NK-92 (cell line): ENCODE measurements around the gene IRX3.

ENCODE experiments used
- DNase-seq: peaks from one replicate; lab custom pipeline; 2025; ENCODE audit not compliant: unreplicated experiment; lab: John Stamatoyannopoulos, UW

Gene IRX3

DNA sequence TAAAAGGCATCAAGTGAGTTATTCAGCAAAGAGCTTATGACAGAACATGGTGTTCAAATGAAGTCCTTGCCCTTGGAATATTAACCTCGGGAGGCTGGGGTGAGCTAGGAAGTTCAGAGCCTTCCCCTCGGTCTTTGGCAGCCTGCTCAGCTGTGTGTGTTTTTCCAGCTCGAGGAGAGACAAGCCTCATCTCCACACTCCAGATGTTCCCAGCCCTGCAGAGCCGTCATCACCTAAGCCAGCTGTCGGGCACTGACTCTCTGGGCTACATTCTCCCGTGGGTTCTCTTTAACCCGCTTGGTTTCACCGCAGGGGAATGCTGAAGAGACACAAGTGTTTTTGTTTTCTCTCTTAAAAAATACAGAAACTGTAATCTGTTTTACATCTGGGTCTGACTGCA lies 47.1 kb downstream of the IRX3 start:
- DNase-seq: no peak

DNA sequence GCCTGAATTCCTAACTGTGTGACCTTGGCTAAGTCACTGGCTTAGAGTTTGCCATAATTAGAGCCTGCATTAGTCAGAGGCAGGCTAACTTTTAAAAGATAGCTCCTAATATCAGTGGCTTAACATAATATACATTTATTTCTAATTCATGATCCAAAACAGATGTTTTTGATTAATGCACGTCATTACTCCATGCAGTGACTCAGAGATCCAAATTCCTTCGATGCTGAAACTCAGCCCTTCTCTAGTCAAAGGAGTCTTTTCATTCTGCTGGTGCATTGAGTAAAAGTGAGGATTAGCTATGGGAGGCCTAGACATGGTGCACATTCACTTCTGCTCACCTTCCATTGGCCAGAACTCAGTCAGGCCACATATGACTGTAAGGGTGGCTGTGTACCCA lies 49.8 kb downstream of the IRX3 start:
- DNase-seq: no peak

DNA sequence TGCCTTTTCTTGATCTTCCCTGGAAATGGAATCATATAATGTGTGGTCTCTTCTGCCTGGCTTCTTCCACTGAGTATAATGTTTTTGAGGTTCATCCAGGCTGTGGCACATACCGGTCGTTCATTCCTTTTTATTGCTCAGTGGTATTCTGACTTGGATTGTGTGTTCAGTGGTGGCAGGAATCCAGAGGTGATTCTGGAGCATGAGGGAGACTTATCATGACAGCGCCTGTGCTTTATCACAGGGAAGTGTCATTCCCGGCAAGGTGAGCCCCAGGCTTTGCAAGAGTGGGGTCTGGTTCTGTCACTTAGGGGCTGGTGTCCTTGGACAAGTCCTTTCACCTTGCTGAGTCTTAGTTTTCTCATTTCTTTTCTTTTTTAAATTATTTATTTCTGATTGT lies 53.0 kb downstream of the IRX3 start:
- DNase-seq: no peak
